K562 (cell line): ENCODE data around the gene C1QTNF2. TPM values are rescaled to one million over a fixed set of nuclear protein-coding genes. Genes with fewer than 3 reads are reported as not detected.

Experiments
- JUND ChIP-seq, 2 experiments: IDR thresholded peaks; 2 replicates in 1 of 2; 3 replicates in 1 of 2; pipeline ENCODE4 v1.6.1; 2011; ENCODE audit warnings: borderline replicate concordance in 2 of 2, low read depth in 2 of 2, low read length in 2 of 2, improper control_type of control experiment in 1 of 2, missing biosample characterization in 1 of 2, missing genetic modification characterization in 1 of 2, missing genetic modification reagents in 1 of 2
- MGA ChIP-seq: fragments of 450-650 bp; IDR thresholded peaks from 2 replicates; pipeline ENCODE4 v1.6.1; 2016; ENCODE audit warnings: mild to moderate bottlenecking, moderate library complexity
- MYC ChIP-seq, 2 experiments: fragments of 250-450 bp in 1 of 2; sonication (Bioruptor Pico) in 1 of 2; IDR thresholded peaks; 2 replicates each; pipeline versions ENCODE4 v1.5.1 to v1.6.1; 2012 to 2021; ENCODE audit warnings: low read depth in 2 of 2, borderline replicate concordance in 1 of 2, improper control_type of control experiment in 1 of 2, low read length in 1 of 2, mild to moderate bottlenecking in 1 of 2, moderate library complexity in 1 of 2
- RAD51 ChIP-seq: fragments of 450-650 bp; IDR thresholded peaks from 2 replicates; pipeline ENCODE4 v1.7.1; 2016; ENCODE audit warnings: low read depth, mild to moderate bottlenecking, borderline replicate concordance
- polyA plus RNA-seq, 8 experiments: library from polyadenylated mRNA; depleted of rRNA in 4 of 8; stranded (reverse) in 5 of 8; unstranded in 3 of 8; fragments of >200 nt; fragmentation: Nextera tagmentation in 2 of 8; fragmentation: Illumina TruSeq in 1 of 8; extraction: Ambion mirVana in 2 of 8; extraction: Trizol in 1 of 8; gene quantifications; 2 replicates each; pipeline versions ENCODE4 v1.2.1 to v1.2.3, GENCODE V29; 2011 to 2014; ENCODE audit warnings: inconsistent platforms in 1 of 8, missing spikeins in 1 of 8
- total RNA-seq, 7 experiments: library from RNA; depleted of rRNA in 6 of 7; stranded (reverse); fragments of >200 nt in 6 of 7; fragmentation: Illumina TruSeq in 2 of 7; extraction: Trizol in 2 of 7; gene quantifications; 2 replicates each; pipeline versions ENCODE4 v1.2.1 to v1.2.3, GENCODE V29; 2011 to 2021; ENCODE audit warnings: low replicate concordance in 1 of 7
- TF ChIP-seq, protein P1 (sequence below), 3 experiments: fragments of 200-800 bp in 1 of 3; sonication (Bioruptor generic) in 1 of 3; sonication (generic) in 1 of 3; formaldehyde crosslinking in 1 of 3; IDR thresholded peaks; 2 replicates each; pipeline versions ENCODE4 v1.6.1 to v1.8.0; 2016 to 2022; ENCODE audit warnings: mild to moderate bottlenecking in 2 of 3, missing compliant biosample characterization in 2 of 3, missing genetic modification characterization in 2 of 3, missing genetic modification reagents in 1 of 3
- TF ChIP-seq, protein P2 (sequence below): fragments of 200-800 bp; sonication (Bioruptor generic); IDR thresholded peaks from 2 replicates; pipeline ENCODE4 v1.6.1; 2017; ENCODE audit warnings: missing genetic modification characterization, missing compliant biosample characterization
- TF ChIP-seq, protein P3 (sequence below): sonication (generic); formaldehyde crosslinking; IDR thresholded peaks from 2 replicates; pipeline ENCODE4 v1.5.0; 2020; ENCODE audit warnings: missing genetic modification reagents

C1QTNF2 gene
- total and polyA plus RNA-seq, 9 of the 15 experiments (the other 6 are each of a cell fraction or from before 2014, with no cell fraction given) = not detected

- TF ChIP-seq MGA (peak; percentile 92), JUND (IDR thresholded peaks at IDR 0.05; ENCODE audit: borderline replicate concordance, low read depth, low read length) (0 out of 2 replicates have a peak, but pooled peaks have one; percentile 16), JUND (tag; IDR thresholded peaks at IDR 0.05; ENCODE audit: borderline replicate concordance, low read depth, low read length) (no peak), RAD51 (peak; percentile 22; the same call in 1 of the 2 replicates), MYC (IDR thresholded peaks at IDR 0.05; ENCODE audit: low read depth, low read length) (peak; percentile 84), MYC (CRISPR knock-in tag; IDR thresholded peaks at IDR 0.05; ENCODE audit: borderline replicate concordance, low read depth) (no peak)
- TF ChIP-seq, protein P1, sequence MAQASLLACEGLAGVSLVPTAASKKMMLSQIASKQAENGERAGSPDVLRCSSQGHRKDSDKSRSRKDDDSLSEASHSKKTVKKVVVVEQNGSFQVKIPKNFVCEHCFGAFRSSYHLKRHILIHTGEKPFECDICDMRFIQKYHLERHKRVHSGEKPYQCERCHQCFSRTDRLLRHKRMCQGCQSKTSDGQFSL (CRISPR knock-in tag; IDR thresholded peaks at IDR 0.05) = 0 out of 2 replicates have a peak, but pooled peaks have one; percentile 36
- TF ChIP-seq, protein P1 (tag; IDR thresholded peaks at IDR 0.05) = no peak
- TF ChIP-seq, protein P2, sequence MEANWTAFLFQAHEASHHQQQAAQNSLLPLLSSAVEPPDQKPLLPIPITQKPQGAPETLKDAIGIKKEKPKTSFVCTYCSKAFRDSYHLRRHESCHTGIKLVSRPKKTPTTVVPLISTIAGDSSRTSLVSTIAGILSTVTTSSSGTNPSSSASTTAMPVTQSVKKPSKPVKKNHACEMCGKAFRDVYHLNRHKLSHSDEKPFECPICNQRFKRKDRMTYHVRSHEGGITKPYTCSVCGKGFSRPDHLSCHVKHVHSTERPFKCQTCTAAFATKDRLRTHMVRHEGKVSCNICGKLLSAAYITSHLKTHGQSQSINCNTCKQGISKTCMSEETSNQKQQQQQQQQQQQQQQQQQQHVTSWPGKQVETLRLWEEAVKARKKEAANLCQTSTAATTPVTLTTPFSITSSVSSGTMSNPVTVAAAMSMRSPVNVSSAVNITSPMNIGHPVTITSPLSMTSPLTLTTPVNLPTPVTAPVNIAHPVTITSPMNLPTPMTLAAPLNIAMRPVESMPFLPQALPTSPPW = peak; percentile 28; the same call in 1 of the 2 replicates
- TF ChIP-seq, protein P3, sequence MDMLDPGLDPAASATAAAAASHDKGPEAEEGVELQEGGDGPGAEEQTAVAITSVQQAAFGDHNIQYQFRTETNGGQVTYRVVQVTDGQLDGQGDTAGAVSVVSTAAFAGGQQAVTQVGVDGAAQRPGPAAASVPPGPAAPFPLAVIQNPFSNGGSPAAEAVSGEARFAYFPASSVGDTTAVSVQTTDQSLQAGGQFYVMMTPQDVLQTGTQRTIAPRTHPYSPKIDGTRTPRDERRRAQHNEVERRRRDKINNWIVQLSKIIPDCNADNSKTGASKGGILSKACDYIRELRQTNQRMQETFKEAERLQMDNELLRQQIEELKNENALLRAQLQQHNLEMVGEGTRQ (CRISPR knock-in tag) = peak; percentile 53; the same call in 1 of the 2 replicates
These were observed 6.6 kb downstream of the C1QTNF2 start (continued) for GRCh38 chr5:160363660-160364395.
